H1 (cell line): Measurements from ENCODE around the gene SLC31A2. TPM values are rescaled to one million over a fixed set of nuclear protein-coding genes. Genes with fewer than 3 reads are reported as not detected.

Experiments used
- CTCF ChIA-PET: fragments of 300-600 bp; sonication (Branson Sonifier 250); formaldehyde crosslinking; loops from one replicate; lab custom pipeline; 2021; ENCODE audit not compliant: partially characterized antibody; lab: Charles Lee
- POLR2A ChIA-PET: fragments of 300-600 bp; sonication (Branson Sonifier 250); formaldehyde crosslinking; loops from one replicate; lab custom pipeline; 2021; ENCODE audit warnings: inconsistent platforms; ENCODE audit not compliant: partially characterized antibody; lab: Charles Lee
- DNase-seq, 2 experiments: peaks; one replicate each; pipeline versions ENCODE4 v3.0.0 to v3.0.0-alpha.2; 2010 to 2022; ENCODE audit warnings: low spot score in 2 of 2, low read depth in 1 of 2, mixed read lengths in 1 of 2
- FAIRE-seq: peaks from 2 replicates; lab custom pipeline; 2011; peaks lifted over from hg19 to GRCh38; lab: Jason Lieb, UNC
- H2AFZ ChIP-seq: 2 replicates; pipeline ENCODE4 v1.8.1; 2012; ENCODE audit warnings: low read length, inconsistent platforms
- H2AK5ac ChIP-seq: 2 replicates; pipeline ENCODE4 v1.6.1; 2013; ENCODE audit warnings: low read depth, low read length
- H2BK120ac ChIP-seq: replicated peaks from 2 replicates; pipeline ENCODE3; 2013; ENCODE audit warnings: low read depth, low read length, inconsistent platforms
- H2BK12ac ChIP-seq: 2 replicates; pipeline ENCODE4 v1.6.1; 2013; ENCODE audit warnings: low read depth, low read length
- H2BK15ac ChIP-seq: 2 replicates; pipeline ENCODE4 v1.6.1; 2013; ENCODE audit warnings: low read length
- H2BK20ac ChIP-seq: 2 replicates; pipeline ENCODE4 v1.6.1; 2013; ENCODE audit warnings: low read length
- H2BK5ac ChIP-seq: 2 replicates; pipeline ENCODE4 v1.6.1; 2013; ENCODE audit warnings: low read depth, low read length
- H3K14ac ChIP-seq: 2 replicates; pipeline ENCODE4 v1.6.1; 2013; ENCODE audit warnings: inconsistent platforms; ENCODE audit not compliant: insufficient read length
- H3K18ac ChIP-seq: 2 replicates; pipeline ENCODE4 v1.6.1; 2013; ENCODE audit warnings: low read length; ENCODE audit errors: extremely low read depth
- H3K23ac ChIP-seq: 2 replicates; pipeline ENCODE4 v1.6.1; 2013; ENCODE audit warnings: inconsistent platforms; ENCODE audit not compliant: insufficient read length
- H3K23me2 ChIP-seq: 2 replicates; pipeline ENCODE4 v1.6.1; 2013; ENCODE audit warnings: low read depth, low read length
- H3K27ac ChIP-seq: 2 replicates; pipeline ENCODE4 v1.6.1; 2011; ENCODE audit warnings: low read depth, low read length, inconsistent platforms
- H3K27me3 ChIP-seq, 4 experiments: replicated peaks in 1 of 4; 1 replicate in 1 of 4; 2 replicates in 3 of 4; pipeline versions ENCODE4 v1.6.1 to v1.8.1; 2011 to 2013; ENCODE audit warnings: low read length in 3 of 4, mild to moderate bottlenecking in 3 of 4, inconsistent platforms in 2 of 4, mixed read lengths in 2 of 4, moderate library complexity in 1 of 4; ENCODE audit not compliant: control insufficient read depth in 3 of 4, insufficient read depth in 3 of 4; ENCODE audit errors: extremely low read depth in 1 of 4
- H3K36me3 ChIP-seq, 4 experiments: 2 replicates each; pipeline versions ENCODE4 v1.6.1 to v1.8.1; 2011 to 2013; ENCODE audit warnings: mild to moderate bottlenecking in 4 of 4, low read length in 3 of 4, moderate library complexity in 2 of 4, control low read depth in 1 of 4, inconsistent platforms in 1 of 4; ENCODE audit not compliant: insufficient read depth in 4 of 4, control insufficient read depth in 2 of 4
- H3K4ac ChIP-seq: replicated peaks from 2 replicates; pipeline ENCODE3; 2013; ENCODE audit warnings: low read length, low read depth, mixed read lengths, inconsistent platforms; ENCODE audit not compliant: insufficient read length
- H3K4me1 ChIP-seq, 4 experiments: replicated peaks in 1 of 4; 1 replicate in 1 of 4; 2 replicates in 3 of 4; pipeline versions ENCODE4 v1.6.1 to v1.8.1; 2011 to 2013; ENCODE audit warnings: low read length in 3 of 4, inconsistent platforms in 2 of 4, mixed read lengths in 1 of 4; ENCODE audit not compliant: insufficient read depth in 4 of 4, control insufficient read depth in 3 of 4
- H3K4me2 ChIP-seq, 2 experiments: 2 replicates each; pipeline versions ENCODE4 v1.6.1 to v1.8.1; 2011 to 2013; ENCODE audit warnings: low read depth in 2 of 2, low read length in 2 of 2, control low read depth in 1 of 2, inconsistent platforms in 1 of 2, mild to moderate bottlenecking in 1 of 2; ENCODE audit not compliant: insufficient read depth in 1 of 2
- H3K4me3 ChIP-seq, 4 experiments: fragments of 200-600, 300-600 bp in 1 of 4; sonication (generic), shearing (Covaris generic), sonication (Bioruptor Twin) in 1 of 4; 2 replicates each; pipeline versions ENCODE4 v1.5.1 to v1.8.1; 2011 to 2016; ENCODE audit warnings: low read length in 4 of 4, low read depth in 3 of 4, control low read depth in 2 of 4, inconsistent platforms in 2 of 4, mild to moderate bottlenecking in 2 of 4, mixed read lengths in 1 of 4, moderate library complexity in 1 of 4; ENCODE audit not compliant: insufficient read depth in 2 of 4; ENCODE audit errors: extremely low read depth in 1 of 4
- H3K56ac ChIP-seq: replicated peaks from 2 replicates; pipeline ENCODE3; 2013; ENCODE audit warnings: low read depth, mild to moderate bottlenecking, mixed read lengths, low read length, inconsistent platforms; ENCODE audit not compliant: insufficient read length
- H3K79me1 ChIP-seq: 2 replicates; pipeline ENCODE4 v1.6.1; 2013; ENCODE audit warnings: low read depth, low read length, control low read depth
- H3K79me2 ChIP-seq, 2 experiments: 2 replicates each; pipeline versions ENCODE4 v1.6.1 to v1.8.1; 2012 to 2013; ENCODE audit warnings: low read length in 2 of 2, mild to moderate bottlenecking in 2 of 2, inconsistent platforms in 1 of 2; ENCODE audit not compliant: insufficient read depth in 2 of 2, control insufficient read depth in 1 of 2
- H3K9ac ChIP-seq, 4 experiments: replicated peaks in 1 of 4; 1 replicate in 1 of 4; 2 replicates in 3 of 4; pipeline versions ENCODE4 v1.6.1 to v1.8.1; 2011 to 2013; ENCODE audit warnings: low read depth in 3 of 4, low read length in 3 of 4, control low read depth in 2 of 4, mild to moderate bottlenecking in 2 of 4, moderate library complexity in 2 of 4, inconsistent platforms in 1 of 4; ENCODE audit errors: extremely low read depth in 1 of 4
- H3K9me3 ChIP-seq, 2 experiments: 2 replicates each; pipeline versions ENCODE4 v1.6.1 to v1.8.1; 2012 to 2013; ENCODE audit warnings: mild to moderate bottlenecking in 2 of 2, moderate library complexity in 2 of 2, control low read depth in 1 of 2, inconsistent platforms in 1 of 2, low read depth in 1 of 2, low read length in 1 of 2, mixed read lengths in 1 of 2; ENCODE audit not compliant: insufficient read depth in 2 of 2
- H4K20me1 ChIP-seq, 2 experiments: replicated peaks in 1 of 2; 2 replicates each; pipeline versions ENCODE3 to v1.8.1; 2011 to 2013; ENCODE audit warnings: inconsistent platforms in 2 of 2, low read length in 2 of 2, mild to moderate bottlenecking in 1 of 2; ENCODE audit not compliant: insufficient read depth in 2 of 2, control insufficient read depth in 1 of 2
- H4K5ac ChIP-seq: 2 replicates; pipeline ENCODE4 v1.6.1; 2013; ENCODE audit warnings: low read length, low read depth, mixed read lengths, inconsistent platforms; ENCODE audit not compliant: insufficient read length
- H4K8ac ChIP-seq: 2 replicates; pipeline ENCODE4 v1.8.0; 2013; ENCODE audit warnings: mild to moderate bottlenecking, moderate library complexity, low read length, inconsistent platforms; ENCODE audit not compliant: insufficient read depth; ENCODE audit errors: extremely low read depth
- H4K91ac ChIP-seq: replicated peaks from 2 replicates; pipeline ENCODE3; 2013; ENCODE audit warnings: low read length, mixed read lengths, inconsistent platforms; ENCODE audit not compliant: insufficient read length
- POU5F1 ChIP-seq: IDR thresholded peaks from 2 replicates; pipeline ENCODE4 v1.6.1; 2011; ENCODE audit warnings: low read depth, mild to moderate bottlenecking, low read length, moderate library complexity
- TEAD4 ChIP-seq: IDR thresholded peaks from 2 replicates; pipeline ENCODE4 v1.6.1; 2012; ENCODE audit warnings: low read depth, low read length, inconsistent platforms, mixed read lengths
- WGBS, 2 experiments: shearing (Covaris generic) in 1 of 2; methylation state at CpG; one replicate each; pipeline versions ENCODE4 v1.1.6 to v1.1.7; 2013 to 2015; ENCODE audit warnings: low lambda C conversion rate in 2 of 2, mixed read lengths in 2 of 2, inconsistent platforms in 1 of 2, low coverage in 1 of 2, missing lambda C conversion rate in 1 of 2; ENCODE audit not compliant: insufficient replicate concordance in 2 of 2, insufficient coverage in 1 of 2, insufficient read length in 1 of 2; ENCODE audit errors: extremely low coverage in 1 of 2, missing lambda C conversion rate in 1 of 2; 5-methylcytosine and 5-hydroxymethylcytosine counted together
- polyA plus RNA-seq, 7 experiments: library from polyadenylated mRNA; depleted of rRNA in 3 of 7; stranded (reverse) in 5 of 7; unstranded in 2 of 7; fragments of >200 nt in 5 of 7; fragments of 200-250 nt in 2 of 7; gene quantifications; 1 replicate in 5 of 7; 2 replicates in 1 of 7; 4 replicates in 1 of 7; pipeline versions ENCODE4 v1.2.1 to v1.2.3, GENCODE V29; 2011 to 2013; ENCODE audit warnings: missing spikeins in 2 of 7, mixed read lengths in 2 of 7
- total RNA-seq: library from RNA; stranded (reverse); fragmentation: NEBNext Ultra II Directional; extraction: Animal tissue kit (Norgen Biotek cat#: 25700); gene quantifications from 2 replicates; pipeline ENCODE4 v1.2.1, GENCODE V29; 2021

SLC31A2 gene
- total and polyA plus RNA-seq, 2 of the 8 experiments (the other 6 are each of a cell fraction or from before 2014, with no cell fraction given): 2.0 to 2.9 TPM

DNA sequence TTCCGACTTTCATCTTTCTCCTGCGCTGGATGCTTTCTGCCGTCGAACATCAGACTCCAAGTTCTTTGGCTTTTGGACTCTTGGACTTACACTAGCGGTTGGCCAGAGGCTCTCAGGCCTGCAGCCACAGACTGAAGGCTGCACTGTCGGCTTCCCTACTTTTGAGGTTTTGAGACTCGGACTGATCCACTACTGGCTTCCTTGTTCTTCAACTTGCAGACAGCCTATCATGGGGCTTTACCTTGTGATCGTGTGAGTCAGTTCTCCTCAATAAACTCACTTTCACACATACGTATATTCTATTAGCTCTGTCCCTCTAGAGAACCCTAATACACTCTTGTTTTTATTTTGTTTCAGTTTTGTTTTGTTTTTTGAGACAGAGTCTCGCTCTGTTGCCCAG, 60.0 kb downstream of the SLC31A2 start:
- H4K91ac ChIP-seq: no peak overlapping the region
- no peak overlapping the region for H3K56ac ChIP-seq

More for the DNA sequence above, 60.0 kb downstream of the SLC31A2 start:
- no peaks in the 10 kb centered on the region for H3K9me3 ChIP-seq
- no peak overlapping the region for H4K5ac ChIP-seq
- no peak overlapping the region for H3K4me2 ChIP-seq
- no peak overlapping the region for H3K9ac ChIP-seq
- no peaks in the 10 kb centered on the region for H3K27me3 ChIP-seq
- H3K27ac ChIP-seq: no peak overlapping the region
- H3K79me2 ChIP-seq: no peaks in the 10 kb centered on the region
- ChIA-PET CTCF (no interaction called here), POLR2A (no interaction called here)
- H4K8ac ChIP-seq: no peak overlapping the region
- TF ChIP-seq POU5F1 (no peak), TEAD4 (no peak)
- H2BK15ac ChIP-seq: no peak overlapping the region
- WGBS, 2 experiments: 94% methylated on average over 10 of the region's 10 CpGs; no CpG with 5 or more reads in 1 of the 2 experiments
- FAIRE-seq (no peak), DNase-seq (no peak)
- H4K20me1 ChIP-seq: no peaks in the 10 kb centered on the region
- no peak overlapping the region for H3K23ac ChIP-seq
- H2AK5ac ChIP-seq: no peak overlapping the region
- no peaks in the 10 kb centered on the region for H3K23me2 ChIP-seq
- H2BK120ac ChIP-seq: no peak overlapping the region
- no peaks in the 10 kb centered on the region for H3K4me1 ChIP-seq
- H2BK12ac ChIP-seq: no peak overlapping the region
- no peak overlapping the region for H3K4me3 ChIP-seq
- H2BK5ac ChIP-seq: no peak overlapping the region
- H2BK20ac ChIP-seq: no peak overlapping the region
- no peak overlapping the region for H3K4ac ChIP-seq
- no peak overlapping the region for H2AFZ ChIP-seq
- peaks cover 0 to 3% (median 1%) of the 10 kb centered on the region in 4 experiments; a peak in 2 of 8 replicates for H3K36me3 ChIP-seq
- no peak overlapping the region for H3K18ac ChIP-seq
- H3K79me1 ChIP-seq: peaks cover 4% of the 10 kb centered on the region; the same call in 1 of the 2 replicates
- H3K14ac ChIP-seq: no peak overlapping the region

Other genes starting within 250 kb of the SLC31A2 start
- gene ZNF883, start 138.8 kb upstream of the SLC31A2 start, total RNA-seq: 19.2 and 20.2 TPM in 2 replicates
- gene ZNF883, start 138.8 kb upstream of the SLC31A2 start, polyA plus RNA-seq (2011; rRNA removed): 4.5 and 6.1 TPM in 2 replicates
- gene ZFP37, start 94.3 kb upstream of the SLC31A2 start, total RNA-seq: 4.4 and 5.1 TPM in 2 replicates
- 0.25 and 0.38 TPM in 2 replicates for gene ZFP37, start 94.3 kb upstream of the SLC31A2 start, polyA plus RNA-seq (2011; rRNA removed)
- 13.8 and 13.9 TPM in 2 replicates for gene FKBP15, start 70.3 kb downstream of the SLC31A2 start, total RNA-seq
- 9.9 and 13.1 TPM in 2 replicates for gene FKBP15, start 70.3 kb downstream of the SLC31A2 start, polyA plus RNA-seq (2011; rRNA removed)
- 40.7 and 40.8 TPM in 2 replicates for gene SLC31A1, start 70.5 kb downstream of the SLC31A2 start, total RNA-seq
- 13.8 and 23.9 TPM in 2 replicates for gene SLC31A1, start 70.5 kb downstream of the SLC31A2 start, polyA plus RNA-seq (2011; rRNA removed)
- 41.9 and 42.8 TPM in 2 replicates for gene CDC26, start 124.6 kb downstream of the SLC31A2 start, total RNA-seq
- 15.3 and 31.5 TPM in 2 replicates for gene CDC26, start 124.6 kb downstream of the SLC31A2 start, polyA plus RNA-seq (2011; rRNA removed)
- 33.4 and 36.8 TPM in 2 replicates for gene PRPF4, start 124.7 kb downstream of the SLC31A2 start, total RNA-seq
- 13.6 and 15.2 TPM in 2 replicates for gene PRPF4, start 124.7 kb downstream of the SLC31A2 start, polyA plus RNA-seq (2011; rRNA removed)
- gene RNF183, start 152.4 kb downstream of the SLC31A2 start, total RNA-seq: not detected in 2 replicates
- 0.15 and 0.41 TPM in 2 replicates for gene RNF183, start 152.4 kb downstream of the SLC31A2 start, polyA plus RNA-seq (2011; rRNA removed)
- 0.28 and 0.40 TPM in 2 replicates for gene WDR31, start 189.3 kb downstream of the SLC31A2 start, total RNA-seq
- gene WDR31, start 189.3 kb downstream of the SLC31A2 start, polyA plus RNA-seq (2011; rRNA removed): 0.27 and 0.33 TPM in 2 replicates
- gene BSPRY, start 198.5 kb downstream of the SLC31A2 start, total RNA-seq: 5.5 and 6.5 TPM in 2 replicates
- gene BSPRY, start 198.5 kb downstream of the SLC31A2 start, polyA plus RNA-seq (2011; rRNA removed): 10.9 and 12.1 TPM in 2 replicates
- 10.4 and 12.1 TPM in 2 replicates for gene HDHD3, start 226.0 kb downstream of the SLC31A2 start, total RNA-seq
- gene HDHD3, start 226.0 kb downstream of the SLC31A2 start, polyA plus RNA-seq (2011; rRNA removed): 25.3 and 26.9 TPM in 2 replicates